Amniotic epithelial cell (primary cell): ENCODE measurements around the gene DOCK2.

Experiments used
- DNase-seq: peaks from one replicate; pipeline ENCODE4 v3.0.0-alpha.2; 2010; ENCODE audit warnings: low read depth

DOCK2 gene

DNA sequence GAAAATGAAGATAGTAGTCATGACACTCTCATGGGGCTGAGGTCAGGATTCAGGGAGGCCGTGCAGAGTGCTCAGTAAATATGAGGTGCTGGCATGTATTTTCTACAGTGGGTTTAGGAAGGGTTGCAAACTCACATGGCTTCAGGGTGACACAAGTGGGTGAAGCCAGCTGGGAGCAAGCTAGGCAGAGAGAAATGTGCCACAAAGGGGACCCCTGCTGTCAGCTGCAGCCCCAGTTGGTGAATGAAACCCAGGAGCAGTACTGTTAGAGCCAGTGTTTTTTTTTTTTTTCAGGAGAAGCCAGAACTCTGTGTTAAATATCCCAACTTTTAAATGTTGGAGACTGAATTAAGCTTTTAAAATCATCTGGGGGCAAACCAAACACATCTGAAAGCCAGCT, 267.9 kb downstream of the DOCK2 start:
- no peak for DNase-seq

DNA sequence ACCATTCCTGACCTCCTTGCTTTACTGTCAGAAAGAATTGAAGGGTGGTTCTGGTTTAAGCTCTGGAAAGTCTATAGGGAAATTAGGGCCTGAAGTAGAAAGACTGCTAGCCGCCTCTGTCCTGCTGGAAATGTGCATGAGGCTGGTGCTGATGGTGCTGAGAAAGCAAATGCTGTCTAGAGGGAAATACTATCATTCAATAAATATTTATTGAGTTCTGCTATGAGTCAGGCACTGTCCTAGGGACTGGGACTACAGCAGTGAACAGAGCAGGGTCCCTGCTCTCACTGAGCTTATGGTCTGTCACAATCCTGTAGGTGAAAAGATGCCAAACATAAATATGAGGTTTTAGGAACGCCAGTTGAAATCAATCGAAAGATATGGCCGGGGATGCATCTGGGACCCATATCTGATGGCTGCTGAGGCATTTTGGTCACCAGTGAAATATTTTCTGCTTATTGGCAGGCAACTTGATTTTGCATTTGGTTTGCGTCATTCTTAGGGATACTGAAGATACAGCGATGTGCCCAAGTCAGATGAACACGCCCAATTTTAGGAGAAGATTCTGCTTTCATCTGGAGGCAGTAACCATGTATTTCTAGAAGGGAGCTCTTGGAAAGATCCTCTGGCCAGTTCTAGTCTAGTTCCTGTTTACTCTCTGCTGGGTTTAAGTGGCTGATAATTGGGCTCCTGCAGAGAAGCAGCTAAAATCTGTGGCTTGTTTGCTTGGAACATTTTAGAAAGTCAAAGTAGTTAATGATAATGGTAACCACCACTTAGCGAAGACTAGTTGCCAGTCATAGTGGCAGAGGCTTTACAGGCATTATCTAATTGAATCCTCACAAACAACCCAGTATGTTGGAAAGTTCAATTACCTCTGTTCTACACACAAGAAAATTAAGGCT, 269.9 kb downstream of the DOCK2 start:
- no peak for DNase-seq

DNA sequence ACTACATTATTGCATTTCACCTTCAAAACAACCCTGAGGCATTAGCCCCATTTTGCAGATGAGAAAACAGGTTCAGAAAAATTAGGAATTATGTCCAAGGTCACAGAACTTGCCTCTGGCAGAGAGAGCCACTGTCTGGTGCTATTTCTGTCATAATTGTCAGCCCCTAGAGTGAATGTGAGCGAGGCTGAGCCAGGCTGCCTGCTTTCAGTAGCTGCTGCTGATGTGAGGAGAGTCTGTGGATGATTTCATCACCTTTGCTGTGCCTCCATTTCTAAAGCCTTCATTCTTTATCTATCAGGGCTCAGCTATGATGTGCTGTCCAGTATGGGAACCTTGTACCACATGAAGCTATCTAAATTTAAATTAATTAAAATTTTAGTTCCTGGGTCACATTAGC, 271.8 kb downstream of the DOCK2 start:
- no peak for DNase-seq

DNA sequence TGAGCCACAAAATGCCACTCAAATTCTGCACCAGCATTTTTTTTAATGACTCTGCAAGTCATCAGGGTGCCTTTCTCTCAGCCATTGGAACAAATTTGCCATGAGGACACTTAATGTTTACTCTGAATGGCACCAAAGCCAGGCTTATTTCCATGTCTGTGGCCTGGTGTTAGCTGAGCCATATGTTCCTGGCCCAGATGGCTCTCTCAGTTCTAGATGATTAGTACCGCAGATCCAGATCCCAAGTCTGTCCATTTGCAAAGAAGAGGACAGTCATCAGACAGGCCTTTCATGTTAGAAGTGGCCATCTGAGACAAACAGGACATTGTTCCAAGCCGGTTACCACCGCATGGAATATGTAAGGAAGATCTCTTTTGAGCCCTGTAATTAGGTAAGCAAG, 272.9 kb downstream of the DOCK2 start:
- DNase-seq: no peak

DNA sequence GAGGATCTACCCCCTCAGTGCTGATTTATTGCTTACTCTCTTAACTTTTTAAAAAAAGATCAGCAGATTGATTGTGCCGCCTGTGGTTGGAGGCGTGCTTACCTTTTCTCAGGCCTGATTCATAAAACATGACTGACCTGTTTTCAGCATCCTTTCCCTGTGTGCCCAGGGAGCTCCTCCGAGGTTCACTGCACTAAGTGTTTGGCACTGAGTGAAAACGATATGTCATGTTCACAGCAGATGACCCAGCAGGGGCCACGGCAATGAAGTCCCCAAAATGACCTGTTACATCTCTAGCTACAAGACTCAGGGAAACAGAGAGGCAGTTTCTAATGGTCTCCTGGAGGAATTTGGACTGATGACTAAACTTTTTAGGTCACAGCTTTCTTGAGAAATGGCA, 273.3 kb downstream of the DOCK2 start:
- DNase-seq: no peak

DNA sequence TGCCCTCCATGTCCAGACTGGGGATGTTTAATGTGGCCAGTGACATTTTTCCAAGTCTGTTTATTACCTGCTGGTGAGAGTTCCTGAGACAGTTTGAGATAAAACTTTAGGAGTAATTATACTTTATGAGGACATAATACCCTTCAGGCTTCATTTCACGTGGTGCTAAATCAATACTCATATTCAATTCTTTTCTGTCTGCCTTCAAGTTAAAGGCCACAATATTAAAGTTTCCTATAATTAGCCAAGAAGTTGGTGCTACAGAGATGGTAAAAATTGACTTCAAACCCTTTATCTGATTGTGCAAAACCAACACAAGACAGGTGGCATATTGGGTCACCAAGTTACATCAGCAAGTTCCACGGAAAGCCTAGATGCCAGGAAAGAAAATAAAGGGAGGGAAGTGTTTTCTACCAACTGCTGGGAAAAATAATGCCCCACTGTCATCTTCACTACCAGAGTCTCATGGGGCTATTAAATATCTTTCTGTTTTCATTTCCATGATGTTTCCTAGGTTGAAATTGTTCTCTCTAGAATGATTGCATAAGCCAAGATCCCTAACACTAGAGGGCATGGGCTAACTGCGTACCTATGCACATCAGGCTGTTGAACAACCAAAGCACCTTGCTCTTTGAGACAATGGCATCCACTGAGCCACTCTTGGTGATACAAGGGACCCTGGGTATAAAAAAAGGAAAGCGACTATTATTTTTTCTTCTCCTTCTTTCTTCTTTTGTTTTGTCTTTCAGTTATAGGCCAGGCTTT, 274.6 kb downstream of the DOCK2 start:
- DNase-seq: no peak

DNA sequence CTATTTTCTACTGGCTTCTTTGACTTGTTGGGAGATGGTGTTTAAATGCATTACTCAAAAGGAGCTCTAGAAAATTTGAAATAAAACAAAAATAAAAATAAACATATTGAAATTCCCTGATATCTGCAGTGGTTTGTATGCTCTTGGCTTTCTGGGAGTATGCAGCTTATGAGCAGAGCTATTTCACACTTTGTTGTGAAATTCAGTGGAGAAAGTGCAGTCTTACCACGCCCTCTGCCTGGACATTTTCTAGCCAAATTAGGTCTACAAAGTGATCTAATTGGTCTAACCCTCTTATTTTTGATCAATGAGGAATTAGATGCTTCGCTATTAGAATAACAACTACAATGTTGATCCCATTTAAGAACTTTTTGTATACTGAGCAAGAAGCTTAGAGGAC, 276.4 kb downstream of the DOCK2 start:
- DNase-seq: peak; percentile 25

DNA sequence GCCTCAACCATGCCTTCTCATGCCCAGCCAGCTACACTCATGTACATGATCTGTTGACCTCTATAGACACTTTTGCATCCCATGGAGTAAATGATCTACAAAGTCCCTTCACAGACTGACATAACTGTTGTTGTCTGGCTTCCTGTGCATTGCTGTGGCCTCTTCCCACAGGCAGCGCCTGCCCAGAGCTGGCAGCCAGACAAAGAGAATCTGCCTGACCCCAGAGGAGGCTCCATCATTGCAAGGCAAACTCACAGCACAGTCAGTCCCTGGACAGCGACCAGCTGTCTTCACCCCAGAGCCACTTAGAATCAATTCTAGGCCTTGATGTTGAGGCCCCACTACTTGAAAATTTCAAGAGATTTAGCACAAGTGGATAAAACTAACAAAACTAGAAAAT, 277.7 kb downstream of the DOCK2 start:
- peak; percentile 59 for DNase-seq

DNA sequence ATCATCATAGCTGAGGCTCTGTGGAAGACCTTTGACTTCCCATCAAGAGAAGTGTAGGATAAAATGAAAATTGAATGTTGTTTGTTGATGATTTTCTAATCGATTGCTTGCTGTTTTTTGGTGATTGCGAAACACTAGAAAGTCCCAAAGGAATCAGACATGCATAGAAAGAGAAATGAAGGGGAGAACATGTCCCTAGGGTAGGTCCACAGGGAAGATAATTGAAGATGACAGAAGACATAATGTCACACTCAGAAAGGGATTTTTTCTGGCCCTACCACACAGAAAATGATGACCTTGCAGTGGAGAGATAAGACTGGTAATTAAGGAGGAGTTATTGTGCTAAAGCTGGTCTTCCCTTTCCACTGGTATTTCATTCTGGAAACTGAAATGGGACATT, 280.4 kb downstream of the DOCK2 start:
- DNase-seq: no peak

DNA sequence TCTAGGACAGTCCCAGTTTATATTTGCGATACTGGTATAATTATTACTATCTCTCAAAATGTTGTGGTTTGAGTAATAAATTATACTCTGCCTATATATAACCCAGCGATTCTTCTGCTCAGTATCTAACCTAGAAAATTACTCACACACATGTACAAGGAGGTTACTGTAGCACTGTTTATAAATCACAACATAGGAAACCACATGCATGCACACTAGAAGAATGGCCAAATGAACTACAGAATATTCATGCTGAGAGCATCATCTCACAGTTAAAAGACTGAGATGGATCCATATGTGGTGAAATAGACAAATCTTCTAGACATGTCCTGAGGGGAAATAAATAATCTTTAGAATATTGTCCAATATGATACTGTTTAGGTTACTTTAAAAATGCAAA, 281.2 kb downstream of the DOCK2 start:
- DNase-seq: no peak

DNA sequence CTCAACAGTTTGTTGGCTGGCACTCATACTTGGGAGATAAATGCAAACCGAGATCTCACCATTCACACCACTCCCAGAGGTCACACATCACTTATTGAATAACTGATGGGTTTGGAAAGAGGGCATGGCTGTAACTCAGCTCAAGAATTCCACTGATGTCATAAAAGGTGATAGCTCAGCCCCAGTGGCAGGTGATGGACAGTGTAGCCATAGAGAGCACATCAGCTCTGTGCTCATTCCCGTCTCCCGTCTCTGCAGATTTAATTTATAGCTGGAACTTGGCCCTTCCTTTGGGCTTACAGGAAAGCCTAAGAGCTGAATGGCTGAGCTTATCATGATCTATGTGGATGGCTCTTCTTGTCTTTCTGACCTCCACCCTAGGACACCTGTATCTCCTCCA, 283.4 kb downstream of the DOCK2 start:
- no peak for DNase-seq

DNA sequence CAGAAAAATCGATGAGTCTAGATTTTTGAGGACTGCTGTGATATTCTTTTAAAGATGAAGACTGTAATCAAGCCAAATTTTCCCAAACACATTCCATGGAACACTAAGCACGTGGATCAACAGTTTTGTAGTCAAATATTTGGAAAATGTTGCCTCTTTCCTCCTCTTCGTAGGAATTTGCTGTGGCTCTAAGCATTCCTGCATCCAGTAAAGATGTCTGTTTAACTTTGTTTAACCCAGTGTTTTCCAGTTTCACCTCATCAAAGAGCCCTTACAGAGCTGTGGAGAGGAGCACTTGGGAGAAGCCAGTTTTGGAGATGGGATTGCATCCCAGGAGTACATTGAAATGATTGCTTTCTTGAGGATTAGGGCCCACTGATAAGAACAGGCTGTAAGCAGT, 284.3 kb downstream of the DOCK2 start:
- no peak for DNase-seq

DNA sequence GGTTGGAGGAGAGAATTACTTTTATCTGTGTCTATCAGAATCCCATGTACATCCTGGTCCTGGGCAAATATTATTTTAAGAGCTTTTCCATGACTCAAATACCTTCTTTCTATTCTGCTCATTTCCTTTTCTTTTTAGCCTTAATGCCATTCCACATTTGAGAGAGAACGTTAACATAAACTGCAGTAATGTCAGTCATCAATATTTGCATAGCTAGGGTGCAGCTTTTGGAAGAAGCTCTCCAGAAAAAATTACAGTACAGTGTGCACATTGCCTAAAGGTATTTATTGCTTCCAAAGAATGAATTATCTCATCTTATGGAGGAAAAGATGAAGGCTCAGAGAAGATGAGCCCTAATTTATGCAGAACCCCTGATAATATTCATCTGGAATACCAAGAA, 284.9 kb downstream of the DOCK2 start:
- no peak for DNase-seq

DNA sequence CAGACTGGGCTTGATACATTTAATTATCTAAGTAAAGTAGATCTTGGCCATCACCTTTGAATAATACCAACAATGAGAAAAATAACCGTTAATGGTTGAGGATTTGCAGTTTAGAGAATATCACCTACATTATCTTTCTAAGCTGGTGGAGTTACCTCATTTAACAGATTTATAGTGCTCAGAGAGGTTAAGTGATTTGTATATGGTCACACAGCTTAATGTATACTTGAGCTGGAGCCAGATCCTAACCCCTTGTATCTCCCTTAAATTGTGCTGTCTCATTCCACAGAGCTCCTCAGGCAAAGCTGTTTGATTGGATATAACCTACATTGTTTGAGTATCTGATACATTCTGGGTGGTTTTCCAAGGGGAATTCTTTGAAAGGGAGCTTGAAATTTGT, 285.4 kb downstream of the DOCK2 start:
- no peak for DNase-seq

DNA sequence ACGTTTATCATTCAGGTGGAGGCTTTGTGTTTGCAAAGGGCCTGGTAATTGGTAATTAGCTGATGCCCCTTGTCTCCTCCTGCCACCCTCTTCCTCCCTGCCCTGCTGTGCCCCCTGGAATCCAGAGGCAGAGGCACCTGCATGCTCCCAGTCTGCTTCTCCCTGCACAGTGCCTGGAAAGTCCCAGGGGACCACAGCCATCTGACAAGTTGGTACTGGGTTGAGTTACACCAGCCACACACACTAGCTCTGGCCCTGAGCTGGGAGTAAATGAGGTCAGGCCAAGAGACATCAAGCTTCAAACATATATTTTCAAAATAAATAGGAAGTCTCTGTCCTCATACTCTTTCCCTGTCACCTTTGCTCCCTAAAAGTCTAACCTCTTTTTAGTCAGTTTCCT, 286.9 kb downstream of the DOCK2 start:
- no peak for DNase-seq

DNA sequence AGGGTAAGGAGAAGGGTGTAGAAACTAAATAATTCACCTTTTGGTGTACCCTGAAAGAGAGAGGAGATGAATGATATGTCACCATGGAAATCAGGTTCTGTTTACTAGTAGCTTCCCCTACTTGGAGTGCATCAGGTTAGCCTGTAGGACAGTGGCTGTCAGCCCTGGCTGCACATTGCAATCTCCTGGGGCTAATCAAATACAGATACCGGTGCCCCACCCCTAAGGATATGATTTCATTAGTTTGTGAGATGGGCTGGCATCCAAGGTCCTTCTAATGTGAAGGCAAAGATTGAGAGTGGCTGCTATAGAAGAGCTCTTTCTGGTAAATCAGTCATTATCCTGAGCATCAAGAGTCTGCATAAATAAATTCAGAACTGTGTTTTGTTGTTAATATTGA, 296.1 kb downstream of the DOCK2 start:
- no peak for DNase-seq

DNA sequence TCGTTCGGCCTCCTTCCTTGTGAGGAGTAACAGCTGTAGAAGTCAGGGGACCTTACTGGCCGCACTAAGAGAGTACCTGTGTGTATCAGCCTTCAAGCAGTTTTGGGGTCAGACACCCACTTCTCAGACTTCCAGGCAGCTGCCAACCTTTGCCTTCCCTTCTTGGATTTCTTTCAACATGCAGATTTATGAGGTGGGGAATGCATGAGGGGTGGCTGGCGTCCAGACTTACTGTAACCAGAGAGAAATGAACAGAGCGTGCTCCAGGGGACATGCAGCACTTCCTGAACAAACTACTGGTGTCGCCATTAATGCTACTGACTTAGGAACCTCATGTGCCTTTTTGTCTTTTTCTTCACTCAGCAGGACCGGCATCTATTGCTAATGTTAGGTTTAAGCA, 296.5 kb downstream of the DOCK2 start:
- DNase-seq: no peak

DNA sequence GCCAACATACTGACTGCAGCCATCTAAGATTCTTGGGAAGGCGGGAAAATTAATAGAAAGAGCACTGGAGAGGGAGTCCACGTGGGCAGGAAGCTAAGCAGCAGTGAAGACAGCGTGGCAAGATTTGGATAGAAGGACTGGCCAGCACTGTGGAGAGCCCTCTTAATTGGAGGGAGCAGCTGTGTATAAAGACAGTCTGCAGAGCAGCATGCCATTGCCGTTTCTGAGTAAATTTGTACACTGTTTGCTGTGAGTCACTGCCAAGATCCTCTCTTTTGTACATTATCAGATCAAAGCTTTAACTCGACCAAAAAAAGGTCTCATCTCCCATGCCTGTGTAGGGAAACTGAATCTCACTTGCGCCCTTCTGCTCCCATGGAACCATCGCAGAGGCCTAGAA, 297.9 kb downstream of the DOCK2 start:
- DNase-seq: peak; percentile 4

DNA sequence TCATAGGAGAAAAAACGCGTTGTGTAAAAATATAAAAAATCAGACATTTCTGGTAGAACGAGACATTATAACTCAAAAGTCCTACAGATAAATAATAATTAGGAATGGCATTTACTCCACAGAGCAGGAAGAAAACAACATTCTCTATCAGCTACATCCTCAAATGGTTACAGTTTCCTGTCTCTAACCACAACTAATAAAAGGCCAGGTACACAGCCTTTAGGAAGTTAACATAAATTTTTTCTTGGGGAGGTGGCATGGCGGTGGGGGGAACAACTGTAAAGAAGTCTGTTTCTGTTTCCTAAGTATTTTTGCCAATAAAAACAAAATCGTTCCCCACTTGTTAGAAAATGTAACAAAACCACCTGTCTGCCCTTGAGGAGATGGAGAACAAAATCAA, 298.7 kb downstream of the DOCK2 start:
- DNase-seq: no peak

DNA sequence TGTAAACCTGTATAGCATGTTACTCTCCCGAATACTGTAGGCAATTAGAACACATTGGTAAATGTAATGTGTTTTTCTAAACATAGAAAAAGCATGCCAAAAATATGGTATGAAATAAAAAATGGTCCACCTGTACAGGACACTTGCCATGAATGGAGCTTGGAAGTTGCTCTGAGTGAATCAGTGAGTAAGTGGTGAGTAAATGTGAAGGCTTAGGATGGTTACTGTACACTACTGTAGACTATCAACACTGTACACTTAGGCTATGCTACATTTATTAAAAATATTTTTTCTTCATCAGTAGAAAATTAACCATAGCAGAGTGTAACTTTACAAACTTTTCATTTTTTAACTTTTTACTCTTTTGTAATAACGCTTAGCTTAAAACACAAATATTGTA, 301.4 kb downstream of the DOCK2 start:
- DNase-seq: no peak

DNA sequence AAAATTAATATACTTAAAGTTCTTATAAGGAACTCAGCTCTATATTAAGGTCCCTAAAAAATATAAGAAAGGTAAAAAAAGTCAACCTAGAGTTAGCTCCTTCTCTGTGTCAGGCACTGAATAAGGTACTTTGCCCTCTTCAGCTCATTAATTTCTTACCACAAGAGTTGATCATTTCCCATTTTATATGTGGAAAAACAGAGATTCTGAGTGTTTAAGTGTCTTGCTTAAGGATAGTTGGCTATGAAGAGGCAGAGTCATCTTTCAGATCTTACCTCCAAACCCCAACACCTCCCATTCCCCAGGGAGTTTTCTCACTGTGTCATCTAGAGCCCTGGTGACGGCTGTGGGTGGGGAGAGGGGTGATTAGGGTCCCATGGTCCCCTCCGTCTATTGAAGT, 302.7 kb downstream of the DOCK2 start:
- DNase-seq: no peak

DNA sequence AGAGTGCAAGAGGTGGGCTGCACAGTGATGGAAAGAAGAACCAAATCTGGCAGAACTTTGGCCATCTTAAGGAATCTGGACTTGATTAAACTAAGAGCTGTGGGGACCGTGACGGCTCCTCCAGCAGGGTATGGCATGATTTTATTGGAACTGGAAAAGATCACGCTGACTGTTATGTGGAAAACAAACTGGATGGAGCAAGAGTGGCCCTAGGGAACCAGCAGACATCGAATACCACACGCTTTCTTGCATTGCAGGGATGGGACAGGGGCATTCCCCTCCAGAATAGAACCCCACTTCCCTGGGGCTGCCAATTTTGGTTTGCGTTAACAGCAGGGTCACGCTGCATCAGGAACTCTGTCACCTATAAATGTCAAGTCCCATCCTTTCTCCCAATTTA, 304.5 kb downstream of the DOCK2 start:
- no peak for DNase-seq

DNA sequence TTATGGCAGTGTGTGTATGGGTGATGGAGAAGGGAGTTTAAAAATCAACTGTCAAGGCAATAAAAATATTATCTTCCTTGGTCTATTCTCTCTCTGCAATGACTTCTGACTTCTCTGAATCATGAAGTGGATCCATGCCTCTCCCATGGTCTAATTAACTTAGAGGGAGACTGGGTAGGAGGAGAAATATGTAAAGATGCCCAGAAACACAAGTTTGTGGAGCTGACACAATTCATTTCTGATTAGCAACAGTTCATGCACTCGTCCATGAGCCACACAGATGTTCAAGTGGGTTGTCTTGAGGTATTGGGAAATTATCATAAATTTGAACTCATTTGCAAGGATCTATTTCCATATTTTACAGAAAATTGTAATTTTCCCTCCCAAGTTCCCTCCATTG, 305.1 kb downstream of the DOCK2 start:
- DNase-seq: no peak

DNA sequence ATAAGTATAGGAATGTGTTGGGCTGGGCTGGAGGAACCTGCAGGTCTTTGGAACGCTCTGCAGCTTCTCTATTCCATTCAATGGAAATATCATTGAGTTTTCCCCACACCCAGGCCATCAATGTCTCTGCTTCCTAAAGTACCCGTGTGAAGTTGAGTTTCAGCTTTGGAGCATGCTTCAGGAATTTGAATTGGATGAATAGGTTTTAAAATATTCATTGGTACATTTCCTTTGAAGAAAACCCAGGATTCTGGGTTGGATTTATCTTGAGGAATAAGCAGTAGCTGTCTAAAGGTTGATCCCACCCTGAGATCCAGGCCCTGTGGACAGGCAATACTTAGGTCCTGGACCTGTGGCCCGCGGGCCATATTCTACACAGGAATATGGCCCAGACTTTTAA, 306.0 kb downstream of the DOCK2 start:
- DNase-seq: no peak
